IMR-90 (cell line): ENCODE results near the gene GGACT.

Source experiments
- BHLHE40 ChIP-seq: fragments of 150-350 bp; IDR thresholded peaks from 2 replicates; pipeline ENCODE4 v1.6.1; 2016; ENCODE audit warnings: mild to moderate bottlenecking, low read depth, low read length
- CEBPB ChIP-seq: IDR thresholded peaks from 2 replicates; pipeline ENCODE4 v1.6.1; 2012; ENCODE audit warnings: low read depth, low read length, improper control_type of control experiment
- CTCF ChIP-seq: conservative IDR thresholded peaks from 2 replicates; pipeline ENCODE4 v1.5.1; 2012; ENCODE audit warnings: mild to moderate bottlenecking, low read depth, low read length, improper control_type of control experiment
- MAZ ChIP-seq: IDR thresholded peaks from 2 replicates; pipeline ENCODE4 v1.6.1; 2012; ENCODE audit warnings: low read depth, mild to moderate bottlenecking, low read length, improper control_type of control experiment, moderate library complexity, borderline replicate concordance
- MXI1 ChIP-seq: IDR thresholded peaks from 2 replicates; pipeline ENCODE4 v1.6.1; 2012; ENCODE audit warnings: low read depth, mild to moderate bottlenecking, low read length, moderate library complexity, borderline replicate concordance
- POLR2A ChIP-seq: IDR thresholded peaks from 2 replicates; pipeline ENCODE4 v1.6.1; 2012; ENCODE audit warnings: mild to moderate bottlenecking, low read depth, low read length

- TF ChIP-seq CTCF (no peak), CEBPB (no peak), BHLHE40 (no peak), MXI1 (no peak), MAZ (no peak), POLR2A (no peak)
These were observed 97.9 kb downstream of the GGACT start for GRCh38 chr13:100490692-100491091.
